Measurements from ENCODE around the gene WDFY2.

- TF ChIP-seq CTCF (IDR thresholded peaks at IDR 0.05) (no peak), POLR2A (IDR thresholded peaks at IDR 0.05) (no peak)
Observed at GRCh38 chr13:51793570-51794271, 209.5 kb downstream of the WDFY2 start.
